Suprapubic skin (tissue), 4 donors: ENCODE data around the gene PRCC. TPM values are rescaled to one million over a fixed set of nuclear protein-coding genes. Genes with fewer than 3 reads are reported as not detected.

Experiments used
- DNase-seq, 2 donors: peaks; one replicate each; pipeline ENCODE4 v3.0.0-alpha.2; 2019; ENCODE audit warnings: low spot score in 2 of 2
- H3K27ac ChIP-seq: fragments of 200-600 bp; sonication (generic); one replicate; pipeline ENCODE4 v1.5.1; 2019
- H3K27me3 ChIP-seq: fragments of 200-600 bp; sonication (generic); one replicate; pipeline ENCODE4 v1.5.1; 2019
- H3K36me3 ChIP-seq: fragments of 200-600 bp; sonication (generic); one replicate; pipeline ENCODE4 v1.5.1; 2019
- H3K4me1 ChIP-seq: fragments of 200-600 bp; sonication (generic); one replicate; pipeline ENCODE4 v1.5.1; 2019
- H3K4me3 ChIP-seq: fragments of 200-600 bp; sonication (generic); one replicate; pipeline ENCODE4 v1.5.1; 2019; ENCODE audit warnings: mild to moderate bottlenecking
- H3K9me3 ChIP-seq: fragments of 200-600 bp; sonication (generic); one replicate; pipeline ENCODE4 v1.5.1; 2019
- CTCF ChIP-seq, 2 donors: fragments of 200-600 bp in 1 of 2; fragments of 450-650 bp in 1 of 2; sonication (generic) in 1 of 2; IDR thresholded peaks; one replicate each; pipeline ENCODE4 v1.5.1; 2016 to 2019; ENCODE audit warnings: antibody characterized with exemption in 2 of 2, mild to moderate bottlenecking in 1 of 2, moderate library complexity in 1 of 2
- EP300 ChIP-seq: sonication (generic); formaldehyde crosslinking; IDR thresholded peaks from one replicate; pipeline ENCODE4 v1.6.1; 2017; ENCODE audit warnings: antibody characterized with exemption
- POLR2A ChIP-seq, 2 donors: fragments of 450-650 bp; IDR thresholded peaks; one replicate each; pipeline ENCODE4 v1.6.1; 2017; ENCODE audit warnings: antibody characterized with exemption in 2 of 2, mild to moderate bottlenecking in 2 of 2, moderate library complexity in 2 of 2
- POLR2AphosphoS5 ChIP-seq, 3 donors: sonication (generic); formaldehyde crosslinking; IDR thresholded peaks; one replicate each; pipeline ENCODE4 v1.6.1; 2017; ENCODE audit warnings: antibody characterized with exemption in 3 of 3
- WGBS: methylation state at CpG from one replicate; pipeline ENCODE4 v1.1.5; 2018; 5-methylcytosine and 5-hydroxymethylcytosine counted together
- total RNA-seq, 4 donors: library from RNA; depleted of rRNA; stranded (reverse); fragments of >200 nt; gene quantifications; one replicate each; pipeline ENCODE4 v1.1.0, GENCODE V29; 2016

PRCC gene
- total RNA-seq, 4 donors from 2014 or later = 39.1 to 50.1 (median 43.3) TPM

GRCh38 chr1:156847591-156848460 lies 80.5 kb downstream of the PRCC start:
- Histone ChIP-seq H3K36me3 (no peaks in the 10 kb centered on the region), H3K27me3 (peaks cover 79% of the 10 kb centered on the region), H3K4me1 (peaks cover 24% of the 10 kb centered on the region), H3K4me3 (no peak overlapping the region), H3K9me3 (no peaks in the 10 kb centered on the region), H3K27ac (no peak overlapping the region)
- WGBS = 78% methylated on average over 6 of the region's 7 CpGs
- no peak for DNase-seq
- TF ChIP-seq POLR2AphosphoS5 (IDR thresholded peaks at IDR 0.05) (no peak), EP300 (no peak), CTCF (IDR thresholded peaks at IDR 0.05) (no peak), POLR2A (IDR thresholded peaks at IDR 0.05) (no peak)

GRCh38 chr1:156848461-156849150 lies 81.3 kb downstream of the PRCC start:
- no peaks in the 10 kb centered on the region for H3K36me3 ChIP-seq
- 20% methylated on average over 11 of the region's 36 CpGs for WGBS
- peaks cover 77% of the 10 kb centered on the region for H3K27me3 ChIP-seq
- no peaks in the 10 kb centered on the region for H3K9me3 ChIP-seq
- DNase-seq = no peak
- no peak overlapping the region for H3K27ac ChIP-seq
- H3K4me1 ChIP-seq = peaks cover 24% of the 10 kb centered on the region
- H3K4me3 ChIP-seq = no peak overlapping the region
- no peak for TF ChIP-seq POLR2A (IDR thresholded peaks at IDR 0.05)
- no peak for TF ChIP-seq POLR2AphosphoS5 (IDR thresholded peaks at IDR 0.05)
- TF ChIP-seq CTCF (IDR thresholded peaks at IDR 0.05) = no peak
- TF ChIP-seq EP300 = no peak

- no peak for DNase-seq
- Histone ChIP-seq H3K4me3 (no peak overlapping the region), H3K4me1 (peaks cover 24% of the 10 kb centered on the region), H3K27ac (no peak overlapping the region), H3K9me3 (no peaks in the 10 kb centered on the region), H3K36me3 (no peaks in the 10 kb centered on the region), H3K27me3 (peaks cover 75% of the 10 kb centered on the region)
- no peak for TF ChIP-seq CTCF (IDR thresholded peaks at IDR 0.05)
- TF ChIP-seq POLR2A (IDR thresholded peaks at IDR 0.05) = no peak
- no peak for TF ChIP-seq EP300
- TF ChIP-seq POLR2AphosphoS5 (IDR thresholded peaks at IDR 0.05) = no peak
- WGBS = 80% methylated on average over 1 of the region's 23 CpGs
These were observed 81.8 kb downstream of the PRCC start for GRCh38 chr1:156849151-156849496.

Other genes with a start within 250 kb of the PRCC start
- gene IQGAP3, start 195.0 kb upstream of the PRCC start, total RNA-seq = 1 to 10 TPM; 2.2 to 5.7 (median 4.5) TPM
- not detected for gene TTC24, start 187.8 kb upstream of the PRCC start, total RNA-seq
- gene NAXE, start 175.8 kb upstream of the PRCC start, total RNA-seq = 10 to 100 TPM; 42.7 to 80.8 (median 63.3) TPM
- gene GPATCH4, start 166.1 kb upstream of the PRCC start, total RNA-seq = 10 to 100 TPM; 15.9 to 25.1 (median 20.5) TPM
- gene HAPLN2, start 148.1 kb upstream of the PRCC start, total RNA-seq = 1 to 10 TPM in 2 of 4 donors, not detected in 2; 1.0 to 2.9 TPM
- gene BCAN, start 125.4 kb upstream of the PRCC start, total RNA-seq = 10 to 100 TPM; 17.8 to 41.2 (median 29.4) TPM
- 1 to 10 TPM; 1.9 to 7.4 (median 4.8) TPM for gene NES, start 90.1 kb upstream of the PRCC start, total RNA-seq
- gene CRABP2, start 62.0 kb upstream of the PRCC start, total RNA-seq = 10 to 100 TPM; 38.4 to 98.0 (median 68.2) TPM
- gene METTL25B, start 39.1 kb upstream of the PRCC start, total RNA-seq = 10 to 100 TPM; 20.7 to 40.3 (median 34.2) TPM
- gene ISG20L2, start 38.8 kb upstream of the PRCC start, total RNA-seq = 10 to 100 TPM; 33.8 to 59.6 (median 38.9) TPM
- gene MRPL24, start 26.4 kb upstream of the PRCC start, total RNA-seq = 10 to 100 TPM; 33.6 to 66.6 (median 55.0) TPM
- gene HDGF, start 15.9 kb upstream of the PRCC start, total RNA-seq = 100 to 1,000 TPM; 178 to 250 (median 210) TPM
- under 1 TPM in 2 of 4 donors, not detected in 2; 0.29 to 0.48 TPM for gene SH2D2A, start 49.3 kb downstream of the PRCC start, total RNA-seq
- gene INSRR, start 91.6 kb downstream of the PRCC start, total RNA-seq = not detected
- gene NTRK1, start 93.3 kb downstream of the PRCC start, total RNA-seq = under 1 TPM in 1 of 4 donors, not detected in 3; 0.32 TPM
- 1 to 10 TPM; 2.4 to 5.7 (median 3.8) TPM for gene PEAR1, start 126.2 kb downstream of the PRCC start, total RNA-seq
- not detected for gene LRRC71, start 153.1 kb downstream of the PRCC start, total RNA-seq